Measurements from ENCODE around the gene SHOC2.

Gene SHOC2

GRCh38 chr10:110947061-110947595, 27.7 kb downstream of the SHOC2 start:
- DNase-seq, result no peak

GRCh38 chr10:110951381-110951780, 32.0 kb downstream of the SHOC2 start:
- DNase-seq, result no peak

- DNase-seq, result no peak
Measured at GRCh38 chr10:110957606-110958005, 38.2 kb downstream of the SHOC2 start.

GRCh38 chr10:110959379-110960332, 40.3 kb downstream of the SHOC2 start:
- DNase-seq, result no peak

- no peak for DNase-seq
Measured at GRCh38 chr10:110960333-110960712, 40.9 kb downstream of the SHOC2 start.

- DNase-seq, result no peak
Measured at GRCh38 chr10:110962443-110962842, 43.0 kb downstream of the SHOC2 start.

- no peak for DNase-seq
Measured at GRCh38 chr10:110963162-110963561, 43.8 kb downstream of the SHOC2 start.

GRCh38 chr10:110964681-110965080, 45.3 kb downstream of the SHOC2 start:
- DNase-seq, result no peak

- DNase-seq, result no peak
Measured at GRCh38 chr10:110965216-110965615, 45.8 kb downstream of the SHOC2 start.

- no peak for DNase-seq
Measured at GRCh38 chr10:110966146-110966545, 46.7 kb downstream of the SHOC2 start.

- no peak for DNase-seq
Measured at GRCh38 chr10:110967009-110967630, 47.7 kb downstream of the SHOC2 start.

GRCh38 chr10:110967645-110968044, 48.2 kb downstream of the SHOC2 start:
- no peak for DNase-seq

- DNase-seq, result no peak
Measured at GRCh38 chr10:110969183-110969582, 49.8 kb downstream of the SHOC2 start.

- no peak for DNase-seq
Measured at GRCh38 chr10:110971638-110972037, 52.2 kb downstream of the SHOC2 start.

- DNase-seq, result peak; percentile 24
Measured at GRCh38 chr10:110972231-110973134, 53.1 kb downstream of the SHOC2 start.

GRCh38 chr10:110973400-110973799, 54.0 kb downstream of the SHOC2 start:
- DNase-seq, result no peak

GRCh38 chr10:110976577-110976976, 57.2 kb downstream of the SHOC2 start:
- DNase-seq, result no peak

- no peak for DNase-seq
Measured at GRCh38 chr10:110977662-110978061, 58.3 kb downstream of the SHOC2 start.

- peak; percentile 13 for DNase-seq
Measured at GRCh38 chr10:110978204-110978603, 58.8 kb downstream of the SHOC2 start.

- DNase-seq, result no peak
Measured at GRCh38 chr10:110979611-110980010, 60.2 kb downstream of the SHOC2 start.

- DNase-seq, result no peak
Measured at GRCh38 chr10:110980807-110981206, 61.4 kb downstream of the SHOC2 start.

- DNase-seq, result no peak
Measured at GRCh38 chr10:110983466-110983865, 64.1 kb downstream of the SHOC2 start.
